ENCODE results near the gene SIGLEC12.

The SIGLEC12 gene

GRCh38 chr19:51501594-51502263 lies at the start of gene SIGLEC12:
SIGLEC12 (minus strand) TSS chr19:51501800; CDS start chr19:51501733, 67 bp downstream.
- peaks cover 14 to 23% of the 10 kb centered on the region in 2 donors for H3K4me1 Mint-ChIP-seq
- H3K27ac Mint-ChIP-seq: peak within 1 kb of the TSS; percentile 62
- ATAC-seq (replicated peaks) (peak; percentile 89 to 92), DNase-seq (peak; percentile 12)
- peak within 1 kb of the TSS; percentile 42 to 62 for H3K4me3 Mint-ChIP-seq
- H3K27me3 Mint-ChIP-seq: peaks cover 21 to 27% of the 10 kb centered on the region in 2 donors
- H3K9me3 Mint-ChIP-seq: peaks cover 4 to 9% of the 10 kb centered on the region in 2 donors
- peaks cover 0 to 5% of the 10 kb centered on the region in 2 donors for H3K36me3 Mint-ChIP-seq

GRCh38 chr19:51550848-51551672 lies 49.5 kb upstream of the SIGLEC12 start:
- Mint-ChIP-seq H3K4me1 (peaks cover 67 to 78% of the 10 kb centered on the region in 2 donors), H3K36me3 (peaks cover 0 to 2% of the 10 kb centered on the region in 2 donors), H3K4me3 (peak overlapping the region; percentile 71 to 81), H3K27ac (peak overlapping the region; percentile 68), H3K9me3 (no peaks in the 10 kb centered on the region), H3K27me3 (no peaks in the 10 kb centered on the region)
- DNase-seq: no peak
- ATAC-seq (replicated peaks): peak in 1 of 2 donors; percentile 19

GRCh38 chr19:51549533-51550324 lies 48.1 kb upstream of the SIGLEC12 start:
- H3K36me3 Mint-ChIP-seq: peaks cover 0 to 2% of the 10 kb centered on the region in 2 donors
- peak overlapping the region; percentile 74 to 81 for H3K4me3 Mint-ChIP-seq
- ATAC-seq (replicated peaks): no peak
- no peaks in the 10 kb centered on the region for H3K9me3 Mint-ChIP-seq
- H3K27me3 Mint-ChIP-seq: no peaks in the 10 kb centered on the region
- peaks cover 78 to 91% of the 10 kb centered on the region in 2 donors for H3K4me1 Mint-ChIP-seq
- no peak for DNase-seq
- peak overlapping the region; percentile 68 for H3K27ac Mint-ChIP-seq

DNA sequence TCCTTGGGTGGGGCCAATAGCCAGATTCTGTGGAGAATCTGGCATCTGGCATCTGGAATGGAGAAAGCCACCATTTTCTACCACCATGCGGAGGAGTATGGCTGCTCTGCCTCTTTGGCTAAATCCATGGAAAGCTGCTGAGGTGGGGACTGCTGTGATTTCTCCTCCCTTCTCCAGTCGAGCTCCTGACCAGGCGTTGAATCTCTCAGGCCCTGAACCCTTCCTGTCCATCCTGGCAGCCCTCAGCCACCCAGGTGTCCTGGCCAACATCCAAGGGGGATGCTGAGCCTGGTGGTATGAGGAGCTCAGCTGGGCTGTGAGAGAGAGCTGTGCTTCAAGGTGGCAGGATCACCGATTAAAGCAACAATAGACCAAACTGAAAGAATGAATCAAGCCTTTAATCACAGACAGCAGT lies 47.3 kb upstream of the SIGLEC12 start:
- no peak for DNase-seq
- Mint-ChIP-seq H3K27me3 (peaks cover 0 to 4% of the 10 kb centered on the region in 2 donors), H3K4me3 (peak overlapping the region; percentile 74 to 81)

GRCh38 chr19:51548213-51548651 lies 46.6 kb upstream of the SIGLEC12 start:
- no peaks in the 10 kb centered on the region for H3K9me3 Mint-ChIP-seq
- ATAC-seq (replicated peaks): no peak
- peak overlapping the region; percentile 33 to 54 for H3K4me3 Mint-ChIP-seq
- H3K36me3 Mint-ChIP-seq: peaks cover 0 to 2% of the 10 kb centered on the region in 2 donors
- peaks cover 0 to 6% of the 10 kb centered on the region in 2 donors for H3K27me3 Mint-ChIP-seq
- peak overlapping the region; percentile 86 for H3K27ac Mint-ChIP-seq
- DNase-seq: no peak
- H3K4me1 Mint-ChIP-seq: peaks cover 80 to 92% of the 10 kb centered on the region in 2 donors

More for the DNA sequence above, 47.3 kb upstream of the SIGLEC12 start:
- Mint-ChIP-seq H3K9me3 (no peaks in the 10 kb centered on the region), H3K4me1 (peaks cover 81 to 93% of the 10 kb centered on the region in 2 donors), H3K27ac (peak overlapping the region; percentile 68), H3K36me3 (peaks cover 0 to 2% of the 10 kb centered on the region in 2 donors)
- no peak for ATAC-seq (replicated peaks)

DNA sequence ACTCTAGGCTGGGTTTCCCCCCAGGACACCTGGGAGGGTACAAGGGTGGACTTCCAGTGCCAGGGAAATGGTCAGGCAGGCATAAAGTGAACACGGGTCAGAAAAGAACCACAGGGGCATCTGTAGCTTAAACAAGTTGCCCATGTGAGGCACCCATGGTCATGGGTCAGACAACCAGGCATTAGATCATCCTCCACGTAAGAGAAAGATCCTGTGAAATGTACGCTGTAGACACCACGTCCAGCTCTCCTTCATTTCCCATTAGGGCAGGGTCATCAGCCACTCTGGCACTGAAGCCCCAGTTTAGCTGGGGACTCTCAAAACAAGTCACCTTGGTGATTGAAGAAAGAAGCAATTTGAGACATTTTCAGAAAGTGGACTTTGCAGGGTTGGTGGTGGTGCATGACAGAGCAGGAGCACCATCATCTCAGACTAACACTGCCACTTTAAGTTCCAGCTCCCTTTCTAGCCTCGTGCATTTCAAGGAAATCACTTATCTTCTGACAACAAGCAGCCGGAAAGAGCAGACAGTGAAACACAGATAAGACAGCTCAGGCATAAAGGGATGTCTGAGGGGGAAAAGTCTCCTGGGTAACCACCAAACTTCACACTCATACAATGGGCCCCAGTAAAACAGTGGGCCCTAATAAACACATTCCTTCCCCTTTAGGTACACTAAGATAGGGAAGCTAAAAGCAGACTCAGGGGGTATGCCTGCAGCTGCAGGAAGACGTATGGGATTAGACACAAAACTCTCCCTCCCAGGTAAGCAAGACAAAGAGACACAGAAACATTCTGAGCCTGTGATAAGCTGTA lies 46.0 kb upstream of the SIGLEC12 start:
- H3K9me3 Mint-ChIP-seq: no peaks in the 10 kb centered on the region
- no peak for ATAC-seq (replicated peaks)
- no peak for DNase-seq
- H3K27ac Mint-ChIP-seq: peak overlapping the region; percentile 86
- H3K4me3 Mint-ChIP-seq: peak overlapping the region; percentile 49 to 54
- H3K4me1 Mint-ChIP-seq: peaks cover 79 to 92% of the 10 kb centered on the region in 2 donors
- H3K36me3 Mint-ChIP-seq: peaks cover 1 to 2% of the 10 kb centered on the region in 2 donors
- H3K27me3 Mint-ChIP-seq: peaks cover 0 to 10% of the 10 kb centered on the region in 2 donors

GRCh38 chr19:51546650-51547396 lies 45.2 kb upstream of the SIGLEC12 start:
- Mint-ChIP-seq H3K27ac (peak overlapping the region; percentile 86), H3K4me1 (peaks cover 77 to 92% of the 10 kb centered on the region in 2 donors), H3K27me3 (peaks cover 8 to 18% of the 10 kb centered on the region in 2 donors), H3K4me3 (peak overlapping the region; percentile 46 to 49), H3K36me3 (peaks cover 2 to 8% of the 10 kb centered on the region in 2 donors), H3K9me3 (no peaks in the 10 kb centered on the region)
- DNase-seq: peak; percentile 31
- peak; percentile 80 to 81 for ATAC-seq (replicated peaks)

GRCh38 chr19:51546107-51546649 lies 44.6 kb upstream of the SIGLEC12 start:
- H3K36me3 Mint-ChIP-seq: peaks cover 2 to 8% of the 10 kb centered on the region in 2 donors
- peaks cover 14 to 24% of the 10 kb centered on the region in 2 donors for H3K27me3 Mint-ChIP-seq
- no peak for DNase-seq
- H3K4me3 Mint-ChIP-seq: peak overlapping the region; percentile 45 to 49
- ATAC-seq (replicated peaks): peak; percentile 22 to 31
- H3K4me1 Mint-ChIP-seq: peaks cover 73 to 92% of the 10 kb centered on the region in 2 donors
- H3K9me3 Mint-ChIP-seq: no peaks in the 10 kb centered on the region
- H3K27ac Mint-ChIP-seq: peak overlapping the region; percentile 63

- peaks cover 56 to 74% of the 10 kb centered on the region in 2 donors for H3K4me1 Mint-ChIP-seq
- ATAC-seq (replicated peaks) (no peak), DNase-seq (no peak)
- peaks cover 0 to 8% of the 10 kb centered on the region in 2 donors for H3K36me3 Mint-ChIP-seq
- no peak overlapping the region for H3K4me3 Mint-ChIP-seq
- H3K27me3 Mint-ChIP-seq: peaks cover 16 to 27% of the 10 kb centered on the region in 2 donors
- no peaks in the 10 kb centered on the region for H3K9me3 Mint-ChIP-seq
- H3K27ac Mint-ChIP-seq: no peak overlapping the region
These were observed 42.4 kb upstream of the SIGLEC12 start for GRCh38 chr19:51544038-51544437.

DNA sequence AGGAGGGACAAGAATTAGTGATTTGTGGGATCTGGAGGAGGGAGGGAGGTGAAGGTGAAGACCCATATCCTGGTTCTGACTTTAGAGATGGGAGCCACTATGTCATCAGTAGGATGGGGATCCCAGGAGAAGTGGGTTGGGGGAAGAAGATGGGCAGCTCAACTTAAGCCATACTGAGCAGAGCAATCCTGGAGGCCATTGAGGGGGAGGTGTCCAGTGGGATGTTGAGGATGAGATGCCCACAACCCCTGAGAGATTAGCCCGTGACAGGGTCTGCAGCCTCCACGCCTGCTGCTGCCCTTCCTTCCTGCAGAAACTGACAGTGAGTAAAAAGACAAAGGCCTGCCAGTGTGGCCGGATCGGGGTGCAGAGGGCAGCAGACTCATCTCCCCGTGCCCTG lies 41.1 kb upstream of the SIGLEC12 start:
- Mint-ChIP-seq H3K4me1 (peaks cover 48 to 62% of the 10 kb centered on the region in 2 donors), H3K27ac (peak overlapping the region; percentile 14), H3K36me3 (peaks cover 2 to 8% of the 10 kb centered on the region in 2 donors), H3K27me3 (peaks cover 16 to 38% of the 10 kb centered on the region in 2 donors), H3K4me3 (no peak overlapping the region), H3K9me3 (no peaks in the 10 kb centered on the region)
- ATAC-seq (replicated peaks): no peak
- no peak for DNase-seq

DNA sequence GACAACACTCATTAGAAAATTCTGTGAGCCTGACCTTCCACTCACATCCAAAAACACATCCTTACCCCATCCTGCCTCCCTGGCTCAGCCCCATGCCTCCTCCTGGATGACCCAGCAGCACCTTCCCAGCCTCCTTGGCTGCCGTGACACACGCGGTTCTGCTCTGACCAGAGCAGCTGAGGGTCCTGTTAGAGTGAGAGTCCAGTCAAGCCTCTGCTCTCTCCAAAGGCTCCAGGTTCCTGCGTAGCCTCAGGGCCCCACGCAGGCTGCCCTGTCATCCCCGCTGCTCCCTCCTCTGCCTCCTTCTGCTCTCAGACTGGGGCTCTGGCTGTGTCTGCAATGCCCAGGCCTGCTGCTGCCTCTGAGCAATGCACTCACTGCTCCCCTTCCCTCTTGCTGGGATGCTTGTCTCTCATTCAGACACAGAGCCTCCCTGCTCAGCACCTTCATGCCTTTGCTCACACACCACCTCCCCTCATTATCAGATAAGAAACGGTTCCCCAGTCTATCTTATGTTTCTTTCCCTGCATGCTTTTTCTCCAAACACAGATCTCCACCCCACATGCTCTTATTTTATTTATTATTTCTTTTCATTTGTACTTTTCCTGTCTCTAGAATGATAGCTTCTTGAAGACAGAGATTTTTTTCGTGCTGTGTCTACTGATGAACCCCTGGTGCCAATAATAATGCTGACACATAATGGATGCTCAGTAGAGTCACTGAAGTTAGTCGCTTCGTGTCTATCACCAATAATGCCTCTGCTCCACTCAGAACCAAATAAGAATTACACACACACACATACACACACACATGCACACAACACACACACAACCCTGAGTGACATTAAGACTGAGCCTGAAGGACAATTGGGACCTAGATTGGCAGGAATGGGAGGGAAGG lies 40.1 kb upstream of the SIGLEC12 start:
- H3K27me3 Mint-ChIP-seq: peaks cover 16 to 38% of the 10 kb centered on the region in 2 donors
- no peak overlapping the region for H3K4me3 Mint-ChIP-seq
- H3K4me1 Mint-ChIP-seq: peaks cover 42 to 61% of the 10 kb centered on the region in 2 donors
- peaks cover 2 to 8% of the 10 kb centered on the region in 2 donors for H3K36me3 Mint-ChIP-seq
- no peaks in the 10 kb centered on the region for H3K9me3 Mint-ChIP-seq
- H3K27ac Mint-ChIP-seq: peak overlapping the region; percentile 38
- ATAC-seq (replicated peaks) (no peak), DNase-seq (no peak)
